H9 (cell line): Measurements from ENCODE around the gene KANK2. TPM values are rescaled to one million over a fixed set of nuclear protein-coding genes. Genes with fewer than 3 reads are reported as not detected.

Source experiments
- DNase-seq: peaks from one replicate; pipeline ENCODE4 v3.0.0-alpha.2; 2017
- H2AFZ ChIP-seq: one replicate; pipeline ENCODE4 v1.6.1; 2013; ENCODE audit warnings: mild to moderate bottlenecking, low read length, control low read depth, moderate library complexity
- H2AK5ac ChIP-seq: 2 replicates; pipeline ENCODE4 v1.6.1; 2013; ENCODE audit warnings: low read length, control low read depth, mixed read lengths; ENCODE audit not compliant: insufficient read length
- H2BK120ac ChIP-seq: one replicate; pipeline ENCODE4 v1.6.1; 2013; ENCODE audit warnings: low read depth, mild to moderate bottlenecking, low read length, control low read depth, inconsistent platforms; ENCODE audit not compliant: poor library complexity, severe bottlenecking
- H2BK12ac ChIP-seq: 2 replicates; pipeline ENCODE4 v1.6.1; 2013; ENCODE audit warnings: low read length, control low read depth, mixed read lengths, low read depth; ENCODE audit not compliant: insufficient read length
- H2BK15ac ChIP-seq: 2 replicates; pipeline ENCODE4 v1.6.1; 2013; ENCODE audit warnings: low read depth, low read length, control low read depth
- H2BK20ac ChIP-seq: one replicate; pipeline ENCODE4 v1.6.1; 2013; ENCODE audit warnings: low read depth, mild to moderate bottlenecking, low read length, control low read depth, inconsistent platforms; ENCODE audit not compliant: poor library complexity, severe bottlenecking
- H2BK5ac ChIP-seq: 2 replicates; pipeline ENCODE4 v1.6.1; 2013; ENCODE audit warnings: low read length, control low read depth, mixed read lengths; ENCODE audit not compliant: insufficient read length
- H3K14ac ChIP-seq: 2 replicates; pipeline ENCODE4 v1.6.1; 2013; ENCODE audit warnings: low read length, control low read depth; ENCODE audit not compliant: insufficient read depth
- H3K18ac ChIP-seq: 2 replicates; pipeline ENCODE4 v1.6.1; 2013; ENCODE audit warnings: low read depth, mild to moderate bottlenecking, mixed read lengths, low read length, control low read depth; ENCODE audit not compliant: insufficient read length
- H3K23ac ChIP-seq: 2 replicates; pipeline ENCODE4 v1.6.1; 2013; ENCODE audit warnings: low read length, control low read depth, mixed read lengths, low read depth; ENCODE audit not compliant: insufficient read length
- H3K23me2 ChIP-seq: 2 replicates; pipeline ENCODE4 v1.6.1; 2013; ENCODE audit warnings: low read depth, mild to moderate bottlenecking, mixed read lengths, low read length, control low read depth; ENCODE audit not compliant: insufficient read length, poor library complexity, severe bottlenecking
- H3K27ac ChIP-seq: 2 replicates; pipeline ENCODE4 v1.5.1; 2013; ENCODE audit warnings: low read length, control low read depth, mixed read lengths, low read depth; ENCODE audit not compliant: insufficient read length
- H3K27me3 ChIP-seq: 2 replicates; pipeline ENCODE4 v1.6.1; 2013; ENCODE audit warnings: low read length, control low read depth, inconsistent platforms; ENCODE audit not compliant: insufficient read depth
- H3K4ac ChIP-seq: 2 replicates; pipeline ENCODE4 v1.6.1; 2013; ENCODE audit warnings: low read depth, mild to moderate bottlenecking, control low read depth, inconsistent platforms, low read length, moderate library complexity
- H3K4me1 ChIP-seq: 2 replicates; pipeline ENCODE4 v1.6.1; 2013; ENCODE audit warnings: low read length, control low read depth, inconsistent platforms; ENCODE audit not compliant: insufficient read depth
- H3K4me2 ChIP-seq: 2 replicates; pipeline ENCODE4 v1.6.1; 2013; ENCODE audit warnings: low read length, control low read depth, mixed read lengths; ENCODE audit not compliant: insufficient read length, insufficient read depth
- H3K56ac ChIP-seq: 2 replicates; pipeline ENCODE4 v1.6.1; 2013; ENCODE audit warnings: low read depth, mild to moderate bottlenecking, mixed read lengths, low read length, control low read depth; ENCODE audit not compliant: insufficient read length
- H3K79me1 ChIP-seq: 2 replicates; pipeline ENCODE4 v1.6.1; 2013; ENCODE audit warnings: low read depth, mild to moderate bottlenecking, moderate library complexity, low read length, control low read depth, inconsistent platforms; ENCODE audit not compliant: insufficient read depth, poor library complexity, severe bottlenecking
- H3K79me2 ChIP-seq: 2 replicates; pipeline ENCODE4 v1.6.1; 2013; ENCODE audit warnings: low read length, control low read depth, inconsistent platforms; ENCODE audit not compliant: insufficient read depth
- H3K9ac ChIP-seq: 2 replicates; pipeline ENCODE4 v1.6.1; 2013; ENCODE audit warnings: low read length, control low read depth, mixed read lengths; ENCODE audit not compliant: insufficient read length; ENCODE audit errors: extremely low read depth
- H3K9me3 ChIP-seq: one replicate; pipeline ENCODE4 v1.6.1; 2013; ENCODE audit warnings: low read depth, low read length, inconsistent platforms; ENCODE audit not compliant: control insufficient read depth
- H3T11ph ChIP-seq: one replicate; pipeline ENCODE4 v1.6.1; 2013; ENCODE audit warnings: mild to moderate bottlenecking, low read length, control low read depth, inconsistent platforms
- H4K20me1 ChIP-seq: one replicate; pipeline ENCODE4 v1.6.1; 2013; ENCODE audit not compliant: control insufficient read depth, insufficient read length, insufficient read depth
- H4K5ac ChIP-seq: 2 replicates; pipeline ENCODE4 v1.6.1; 2013; ENCODE audit warnings: low read depth, mild to moderate bottlenecking, mixed read lengths, low read length, control low read depth; ENCODE audit not compliant: insufficient read length
- H4K8ac ChIP-seq: replicated peaks from 2 replicates; pipeline ENCODE4 v1.6.1; 2013; ENCODE audit warnings: low read length, control low read depth, mixed read lengths, low read depth; ENCODE audit not compliant: insufficient read length
- H4K91ac ChIP-seq: 2 replicates; pipeline ENCODE4 v1.6.1; 2013; ENCODE audit warnings: low read depth, mild to moderate bottlenecking, moderate library complexity, mixed read lengths, low read length, control low read depth; ENCODE audit not compliant: insufficient read length
- H3K27ac Mint-ChIP-seq, 3 experiments: 2 replicates in 2 of 3; 3 replicates in 1 of 3; pipeline ENCODE4 v1.8.0; 2020 to 2021; ENCODE audit warnings: mixed read lengths in 3 of 3, mild to moderate bottlenecking in 1 of 3, moderate library complexity in 1 of 3
- H3K27me3 Mint-ChIP-seq: 2 replicates; pipeline ENCODE4 v1.8.0; 2021; ENCODE audit warnings: low read depth, mild to moderate bottlenecking, moderate library complexity, mixed read lengths
- H3K36me3 Mint-ChIP-seq, 3 experiments: 2 replicates in 2 of 3; 3 replicates in 1 of 3; pipeline ENCODE4 v1.8.0; 2020 to 2021; ENCODE audit warnings: low read depth in 3 of 3, mixed read lengths in 3 of 3; ENCODE audit not compliant: insufficient read depth in 1 of 3
- H3K4me1 Mint-ChIP-seq, 2 experiments: 2 replicates each; pipeline ENCODE4 v1.8.0; 2020; ENCODE audit warnings: mixed read lengths in 2 of 2
- H3K4me3 Mint-ChIP-seq, 2 experiments: 2 replicates in 1 of 2; 3 replicates in 1 of 2; pipeline ENCODE4 v1.8.0; 2020 to 2021; ENCODE audit warnings: mild to moderate bottlenecking in 2 of 2, mixed read lengths in 2 of 2, moderate library complexity in 1 of 2
- H3K9me3 Mint-ChIP-seq, 2 experiments: 2 replicates in 1 of 2; 3 replicates in 1 of 2; pipeline ENCODE4 v1.8.0; 2020; ENCODE audit warnings: mild to moderate bottlenecking in 2 of 2, mixed read lengths in 2 of 2, moderate library complexity in 1 of 2
- WGBS: extraction: QIAGEN DNeasy Blood & Tissue Kit; methylation state at CpG from one replicate; pipeline ENCODE4 v1.1.7; 2013; ENCODE audit warnings: missing lambda C conversion rate, low lambda C conversion rate, mixed read lengths; ENCODE audit not compliant: insufficient read length; ENCODE audit errors: extremely low coverage; 5-methylcytosine and 5-hydroxymethylcytosine counted together
- total RNA-seq: library from RNA; stranded (reverse); gene quantifications from 2 replicates; pipeline ENCODE4 v1.2.1, GENCODE V29; 2021
- TF ChIP-seq, protein P1 (sequence below): fragments of 200-600 bp; sonication (generic); conservative IDR thresholded peaks from 3 replicates; pipeline ENCODE4 v1.8.0; 2021; ENCODE audit warnings: antibody characterized with exemption, mild to moderate bottlenecking

The KANK2 gene
- total RNA-seq, 1 experiment from 2014 or later: 42.0 TPM

DNA sequence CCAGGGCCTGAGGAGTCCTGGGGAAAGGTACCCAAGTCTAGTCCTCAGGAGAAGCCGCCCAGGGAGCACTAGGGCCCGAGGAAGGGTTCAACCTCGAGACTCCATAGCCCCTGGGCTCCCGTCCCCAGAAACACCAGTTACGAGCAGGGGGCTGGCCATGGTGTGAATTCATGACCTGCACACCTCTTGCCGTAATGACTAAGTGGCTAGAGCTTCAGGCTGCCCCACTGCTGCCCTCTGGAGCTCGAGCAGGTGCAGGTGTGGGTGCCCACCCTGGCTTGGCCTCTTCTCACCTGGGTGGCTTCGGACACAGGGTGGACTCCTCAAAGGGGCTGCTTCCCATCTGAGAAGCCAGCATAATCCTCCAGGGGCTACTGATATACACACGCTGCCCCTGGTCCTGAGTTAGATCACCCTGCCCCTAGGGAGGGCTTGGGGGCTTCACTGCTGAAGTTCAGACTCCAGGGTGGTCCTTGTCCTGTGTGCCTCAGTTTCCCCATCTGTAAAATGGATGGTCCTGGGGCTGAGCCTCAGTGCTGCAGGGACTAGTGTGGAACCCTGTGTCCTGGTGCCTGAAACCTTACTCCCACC lies 55.3 kb downstream of the KANK2 start:
- no peaks in the 10 kb centered on the region; the same call in 1 of the 2 replicates for H3K4me1 ChIP-seq
- no CpG with 5 or more reads among the region's 9 CpGs for WGBS

More for the DNA sequence above, 55.3 kb downstream of the KANK2 start:
- Mint-ChIP-seq H3K4me1 (peaks cover 22 to 27% of the 10 kb centered on the region in 2 experiments), H3K4me3 (no peak overlapping the region), H3K9me3 (no peaks in the 10 kb centered on the region), H3K27me3 (no peaks in the 10 kb centered on the region; the same call in 1 of the 2 replicates), H3K36me3 (peaks cover 12 to 21% (median 20%) of the 10 kb centered on the region in 3 experiments; a peak in 6 of 7 replicates), H3K27ac (no peak overlapping the region)
- Histone ChIP-seq H2BK20ac (no peak overlapping the region), H3K23ac (no peak overlapping the region), H3K9ac (no peak overlapping the region), H2BK15ac (no peak overlapping the region), H2AK5ac (no peak overlapping the region), H4K20me1 (no peaks in the 10 kb centered on the region), H3K79me1 (no peaks in the 10 kb centered on the region), H2AFZ (no peak overlapping the region), H3K23me2 (no peaks in the 10 kb centered on the region), H2BK12ac (no peak overlapping the region), H3K79me2 (no peaks in the 10 kb centered on the region), H3K9me3 (no peaks in the 10 kb centered on the region), H3K4me2 (peak overlapping the region; percentile 22), H2BK5ac (no peak overlapping the region), H3K27me3 (no peaks in the 10 kb centered on the region), H4K91ac (no peak overlapping the region), H3K27ac (no peak overlapping the region), H3T11ph (no peak overlapping the region), H4K8ac (no peak overlapping the region), H3K4ac (no peak overlapping the region), H3K56ac (no peak overlapping the region), H4K5ac (no peak overlapping the region), H3K14ac (no peak overlapping the region), H3K18ac (no peak overlapping the region), H2BK120ac (no peak overlapping the region)
- DNase-seq: peak; percentile 57
- TF ChIP-seq, protein P1, sequence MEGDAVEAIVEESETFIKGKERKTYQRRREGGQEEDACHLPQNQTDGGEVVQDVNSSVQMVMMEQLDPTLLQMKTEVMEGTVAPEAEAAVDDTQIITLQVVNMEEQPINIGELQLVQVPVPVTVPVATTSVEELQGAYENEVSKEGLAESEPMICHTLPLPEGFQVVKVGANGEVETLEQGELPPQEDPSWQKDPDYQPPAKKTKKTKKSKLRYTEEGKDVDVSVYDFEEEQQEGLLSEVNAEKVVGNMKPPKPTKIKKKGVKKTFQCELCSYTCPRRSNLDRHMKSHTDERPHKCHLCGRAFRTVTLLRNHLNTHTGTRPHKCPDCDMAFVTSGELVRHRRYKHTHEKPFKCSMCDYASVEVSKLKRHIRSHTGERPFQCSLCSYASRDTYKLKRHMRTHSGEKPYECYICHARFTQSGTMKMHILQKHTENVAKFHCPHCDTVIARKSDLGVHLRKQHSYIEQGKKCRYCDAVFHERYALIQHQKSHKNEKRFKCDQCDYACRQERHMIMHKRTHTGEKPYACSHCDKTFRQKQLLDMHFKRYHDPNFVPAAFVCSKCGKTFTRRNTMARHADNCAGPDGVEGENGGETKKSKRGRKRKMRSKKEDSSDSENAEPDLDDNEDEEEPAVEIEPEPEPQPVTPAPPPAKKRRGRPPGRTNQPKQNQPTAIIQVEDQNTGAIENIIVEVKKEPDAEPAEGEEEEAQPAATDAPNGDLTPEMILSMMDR: peak; percentile 28; the same call in 2 of the 3 replicates
